GM11168 (cell line): ENCODE data around the gene LIN54.
"Not testable (repeated sequence)": the region's sequence is repeated elsewhere in the genome, so short reads cannot be mapped to it uniquely, and the experiment has no call there.

Source experiments
- in situ Hi-C: fragments of 300-500 bp; cut with MboI; formaldehyde crosslinking; loops from one replicate; pipeline ENCODE4 v1.12.0; 2022; ENCODE audit warnings: low sequenced_read_pairs; ENCODE audit not compliant: unreplicated experiment

Gene LIN54

GRCh38 chr4:83012687-83013419 is 2.2 kb upstream of the LIN54 start:
- in situ Hi-C loops, result no loop called here

DNA sequence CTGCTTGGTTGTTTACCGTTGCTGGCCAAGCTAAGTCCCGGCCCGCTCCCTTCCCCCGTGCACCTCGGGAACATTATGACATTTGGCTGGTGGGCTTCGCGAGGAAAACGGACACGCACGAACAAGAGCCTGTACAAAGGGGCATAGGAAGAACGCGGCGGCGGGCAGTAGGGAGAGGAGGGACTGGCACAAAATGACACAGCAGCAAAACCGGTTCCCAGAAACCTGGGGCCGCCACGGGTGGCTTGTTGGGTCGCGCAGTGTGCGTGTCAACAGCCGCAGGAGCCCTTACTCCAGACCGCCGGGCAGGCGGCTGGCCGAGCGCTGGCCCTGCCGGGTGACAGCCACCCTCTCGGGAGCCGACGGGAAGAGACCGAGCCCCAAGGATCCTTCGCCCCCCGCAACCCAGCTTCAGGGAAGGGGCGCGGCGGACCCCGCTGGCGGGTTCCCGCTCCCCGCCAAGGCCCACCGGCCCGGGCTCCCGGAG is 1.6 kb upstream of the LIN54 start:
- in situ Hi-C loops, result no loop called here

GRCh38 chr4:83011689-83012199 is 1.1 kb upstream of the LIN54 start:
- in situ Hi-C loops, result no loop called here

DNA sequence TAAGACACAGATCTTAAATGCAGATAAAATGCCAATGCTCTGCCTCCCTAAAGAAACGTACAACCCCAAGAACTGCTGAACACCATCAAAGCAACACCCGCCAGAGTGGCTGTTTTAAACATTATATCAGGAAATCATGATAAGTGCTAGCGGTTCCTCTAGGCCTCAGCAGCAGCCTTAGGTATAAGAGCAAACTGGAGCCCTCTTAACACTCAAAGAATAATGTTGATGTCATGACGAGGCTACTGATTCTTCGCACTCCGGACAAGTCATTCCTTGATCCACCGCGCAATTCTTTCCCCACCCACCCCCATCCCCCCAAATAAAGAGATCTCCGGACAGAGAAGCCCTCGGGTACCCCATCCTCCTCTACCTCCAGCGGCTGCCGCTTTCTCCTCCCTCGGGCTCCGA is 507 bp downstream of the LIN54 start:
- in situ Hi-C loops, result no loop called here

- in situ Hi-C loops, result no loop called here
These were observed 1.1 kb downstream of the LIN54 start for GRCh38 chr4:83009529-83009928.

- in situ Hi-C loops, result not testable (repeated sequence)
These were observed 7.4 kb downstream of the LIN54 start for GRCh38 chr4:83003044-83003791.

DNA sequence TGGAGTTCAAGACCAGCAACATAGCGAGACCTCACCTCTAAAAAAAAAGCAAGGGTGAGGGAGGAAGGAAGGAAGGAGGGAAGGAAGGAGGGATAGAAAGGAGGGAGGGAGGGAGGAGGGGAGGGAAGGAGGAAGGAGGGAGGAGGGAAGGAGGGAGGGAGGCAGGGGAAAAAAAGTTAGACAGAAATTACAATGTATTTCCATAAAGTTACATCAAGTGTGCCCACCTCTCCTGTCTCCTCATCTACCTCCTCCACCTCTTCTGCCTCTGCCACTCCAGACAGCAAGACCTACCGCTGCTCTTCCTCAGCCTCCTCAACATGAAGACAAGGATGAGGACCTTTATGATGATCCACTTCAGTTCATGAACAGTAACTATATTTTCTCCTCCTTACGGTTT is 8.3 kb downstream of the LIN54 start:
- in situ Hi-C loops, result no loop called here

DNA sequence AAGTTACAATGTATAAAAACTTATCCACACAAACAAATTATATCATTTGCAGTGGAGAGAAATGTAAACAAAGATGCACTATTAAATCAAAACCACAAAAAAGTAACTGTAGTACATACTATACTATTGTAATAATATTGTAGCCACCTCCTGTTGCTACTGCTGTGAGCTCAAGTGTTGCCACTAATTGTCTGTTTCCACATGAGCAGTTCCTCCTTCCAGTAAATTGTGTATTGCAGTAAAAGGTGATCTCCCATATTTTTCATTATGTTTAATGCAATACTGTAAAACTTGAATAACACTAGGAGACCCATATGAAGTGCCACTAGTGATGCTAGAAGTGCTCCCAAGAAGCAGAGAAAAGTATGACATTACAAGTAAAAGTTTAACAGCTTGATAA is 11.7 kb downstream of the LIN54 start:
- in situ Hi-C loops, result no loop called here

GRCh38 chr4:82994834-82995233 is 15.8 kb downstream of the LIN54 start:
- in situ Hi-C loops, result no loop called here

GRCh38 chr4:82989575-82990429 is 20.8 kb downstream of the LIN54 start:
- in situ Hi-C loops, result no loop called here

GRCh38 chr4:82988323-82988832 is 22.2 kb downstream of the LIN54 start:
- in situ Hi-C loops, result no loop called here

DNA sequence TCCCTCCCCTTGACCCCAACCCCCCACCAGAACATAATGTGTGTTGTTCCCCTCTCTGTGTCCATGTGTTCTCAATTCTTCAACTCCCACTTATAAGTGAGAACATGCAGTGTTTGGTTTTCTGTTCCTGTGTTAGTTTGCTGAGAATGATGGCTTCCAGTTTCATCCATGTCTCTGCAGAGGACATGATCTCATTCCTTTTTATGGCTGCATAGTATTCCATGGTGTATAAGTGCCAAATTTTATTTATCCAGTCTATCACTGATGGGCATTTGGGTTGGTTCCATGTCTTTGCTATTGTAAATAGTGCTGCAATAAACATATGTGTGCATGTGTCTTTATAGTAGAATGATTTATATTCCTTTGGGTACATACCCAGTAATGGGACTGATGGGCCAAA is 23.1 kb downstream of the LIN54 start:
- in situ Hi-C loops, result not testable (repeated sequence)

DNA sequence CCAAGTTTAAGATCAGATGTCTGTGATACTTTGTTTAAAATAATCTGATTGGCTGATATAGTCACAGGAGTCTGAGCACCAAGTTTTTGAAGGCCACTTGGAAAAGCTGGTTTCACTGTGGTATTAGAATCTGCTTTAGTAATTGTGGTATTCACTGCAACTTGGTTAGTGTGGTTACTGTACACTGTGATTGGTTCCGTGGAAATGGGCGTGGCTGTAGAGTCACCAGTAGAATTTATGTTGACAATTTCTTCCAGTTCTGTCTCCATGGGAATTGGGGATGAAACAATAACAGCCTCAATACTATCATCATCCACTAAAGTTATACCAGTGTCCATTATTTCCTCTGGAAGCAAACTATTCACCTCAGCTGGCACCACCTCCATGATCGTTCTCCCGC is 26.2 kb downstream of the LIN54 start:
- in situ Hi-C loops, result no loop called here

DNA sequence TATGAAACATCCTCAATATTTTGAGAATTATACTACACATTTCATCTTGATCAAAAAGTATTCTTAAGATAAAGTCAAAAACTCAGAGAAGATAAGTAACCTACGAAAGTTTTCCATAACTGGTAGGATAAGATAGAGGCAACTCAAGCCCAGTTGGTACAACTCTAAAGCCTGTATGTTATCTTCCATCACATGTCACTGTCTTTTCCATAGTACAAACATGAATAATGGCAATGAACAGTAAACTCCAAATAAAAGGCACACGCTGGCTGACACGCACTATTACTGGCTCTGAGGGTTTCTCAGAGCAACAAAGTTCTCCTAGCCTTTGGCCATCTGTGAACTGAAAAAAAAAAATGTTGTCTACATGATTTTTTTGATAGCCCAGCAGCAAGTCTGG is 27.2 kb downstream of the LIN54 start:
- in situ Hi-C loops, result no loop called here

DNA sequence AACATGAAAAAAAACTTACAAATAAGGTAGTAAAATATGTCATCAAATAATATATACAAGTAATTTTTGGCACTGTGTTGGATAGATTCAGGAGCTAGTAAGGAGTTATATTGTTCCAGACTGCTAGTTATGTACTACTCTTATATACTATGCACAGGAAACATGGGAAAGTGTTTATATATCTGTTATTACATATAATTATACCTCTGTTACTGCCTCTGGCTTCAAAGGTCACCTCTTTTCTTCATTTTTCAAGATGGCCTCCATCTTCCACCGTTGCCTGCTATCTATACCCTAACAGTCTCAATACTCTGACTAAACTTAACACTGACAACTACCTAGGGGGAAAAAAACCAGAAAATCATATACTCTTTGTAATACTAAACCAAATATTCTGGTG is 29.5 kb downstream of the LIN54 start:
- in situ Hi-C loops, result no loop called here

DNA sequence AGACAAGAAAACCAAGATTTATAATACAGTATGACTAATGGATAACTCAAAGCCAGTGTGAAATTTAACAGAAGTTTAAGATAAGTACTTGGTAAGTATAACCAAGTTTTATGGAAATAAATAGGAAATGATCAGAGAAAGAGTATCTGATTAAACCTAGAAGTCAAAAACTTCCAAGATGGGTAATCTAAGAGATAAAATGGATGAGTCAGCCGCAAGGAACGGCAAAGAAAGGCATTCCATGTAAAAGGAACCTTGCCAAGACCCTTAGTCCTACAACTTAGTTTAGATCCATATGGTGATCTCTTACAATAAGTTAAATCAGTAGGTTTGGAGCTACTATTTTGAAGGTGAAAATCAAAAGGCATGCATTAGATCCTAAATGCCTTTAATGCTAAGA is 34.8 kb downstream of the LIN54 start:
- in situ Hi-C loops, result no loop called here

DNA sequence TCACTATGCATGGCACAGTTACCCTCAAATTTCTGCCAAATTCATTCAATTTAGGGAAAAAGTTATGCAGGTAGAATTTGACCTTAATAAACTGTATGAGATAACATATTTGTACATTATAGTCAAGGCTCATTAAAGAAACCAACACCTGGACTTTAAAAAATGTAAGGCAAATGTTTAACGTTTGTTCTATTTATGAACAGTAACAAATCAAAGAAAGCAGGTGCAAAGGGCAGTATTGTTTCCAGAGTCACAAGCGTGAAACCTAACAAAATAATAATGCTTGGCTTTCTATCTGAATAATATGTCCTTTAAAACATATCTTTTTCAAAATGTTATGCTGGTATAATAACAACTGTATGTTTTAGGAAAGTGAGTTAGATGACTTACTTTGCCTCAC is 41.2 kb downstream of the LIN54 start:
- in situ Hi-C loops, result no loop called here

DNA sequence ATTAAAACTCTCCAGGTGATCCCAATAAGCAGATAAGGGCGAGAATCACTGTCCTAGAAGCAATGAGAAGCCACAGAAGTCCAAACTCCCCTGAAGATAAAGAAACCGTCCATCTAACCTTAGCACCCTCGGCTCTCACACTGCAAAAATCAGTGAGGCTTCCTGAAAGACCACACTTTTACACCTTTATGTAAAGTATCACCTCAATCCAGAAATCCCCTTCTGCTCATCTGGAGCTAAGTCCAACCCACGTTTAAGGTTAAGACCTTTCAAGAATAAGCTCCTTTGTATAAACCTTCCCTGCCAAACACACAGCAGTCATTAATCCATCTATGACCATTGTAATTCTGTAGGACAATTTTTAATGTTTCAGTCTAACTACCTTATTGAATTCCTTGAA is 41.7 kb downstream of the LIN54 start:
- in situ Hi-C loops, result no loop called here

DNA sequence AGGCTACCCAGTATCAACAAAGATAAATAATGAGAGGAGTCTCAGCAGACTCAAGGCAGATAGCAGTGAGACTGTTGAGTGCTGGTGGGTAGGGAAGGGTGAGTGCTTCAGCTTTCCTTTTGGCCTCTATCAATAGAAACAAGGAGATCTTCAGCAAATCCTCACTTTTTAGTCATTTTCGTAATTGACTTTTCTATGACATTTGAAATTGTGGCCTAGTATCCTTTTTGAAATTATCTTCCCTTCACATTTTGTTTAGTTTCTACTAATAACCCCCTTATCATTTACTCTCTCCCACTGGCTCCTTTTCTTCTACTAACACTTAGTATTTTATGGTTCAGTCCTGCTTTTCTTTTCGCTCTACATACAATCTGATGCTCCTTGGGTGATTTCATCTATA is 44.9 kb downstream of the LIN54 start:
- in situ Hi-C loops, result no loop called here

DNA sequence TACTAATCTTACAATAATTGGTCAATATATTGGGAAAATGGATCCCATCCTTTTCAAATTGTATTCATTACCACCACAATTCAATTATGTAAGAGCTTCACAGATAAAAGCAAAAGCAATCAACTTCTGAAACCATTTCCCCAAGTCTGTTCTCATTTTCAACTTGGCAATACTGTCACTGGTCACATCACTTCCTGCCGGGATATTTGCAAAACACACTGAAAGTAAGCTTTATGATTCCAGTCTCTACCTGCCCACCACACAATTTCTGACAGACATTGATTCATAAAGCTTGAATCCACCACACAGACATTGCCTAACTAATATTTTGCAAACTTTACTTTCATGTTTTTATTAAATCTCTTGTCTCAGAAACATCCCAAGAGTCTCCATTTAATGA is 53.6 kb downstream of the LIN54 start:
- in situ Hi-C loops, result no loop called here
